Heart left ventricle (tissue), 13 donors: ENCODE measurements around the gene CEP63.
"Not testable (repeated sequence)": the region's sequence is repeated elsewhere in the genome, so short reads cannot be mapped to it uniquely, and the experiment has no call there.

Source experiments
- POLR2A ChIP-seq, 2 donors: fragments of 450-650 bp; IDR thresholded peaks; one replicate each; pipeline ENCODE4 v1.6.1; 2017; ENCODE audit warnings: antibody characterized with exemption in 2 of 2, mild to moderate bottlenecking in 2 of 2, moderate library complexity in 2 of 2
- TF ChIP-seq, protein P1 (sequence below), 12 donors: fragments of 200-600 bp; sonication (generic) in 4 of 12; IDR thresholded peaks; one replicate each; pipeline versions ENCODE4 v1.5.0 to v1.8.0; 2018 to 2022; ENCODE audit warnings: antibody characterized with exemption in 12 of 12, mild to moderate bottlenecking in 5 of 12
- donor health status: ischemic (EF 13 %, LVEDD 7.1; RV severe dilation, severe dysfunction).
- donor health status: DM: no; HTN: yes; CAD: no.
- donor health status: DM: no; HTN: no; CAD: no.
- donor health status: ischemic (EF 25% LVEDD 6.9; RV normal size, moderate dysfunction).
- donor health status: ischemic (EF 25% LVEDD 5.7; RV mildly dilated, moderate dysfunction).
- donor health status: ischemic (EF 35%, LVEDD 5.7; RV mildly dilated, moderate dysfunction).
- donor health status: nonischemic (EF 11% LVEDD 7.7; RV severe dilation, severe dysfunction).
- donor health status: DM: yes; HTN: yes; CAD: no.
- donor health status: PGD.
- donor health status: ischemic (EF 29% LVEDD 5.4; RV normal size, mild dysfunction).
- donor health status: nonischemic (EF 23%, LVEDD 6.1; RV moderate dilation, normal function).

GRCh38 chr3:134544783-134545182, 58.9 kb downstream of the CEP63 start:
- TF ChIP-seq, protein P1, sequence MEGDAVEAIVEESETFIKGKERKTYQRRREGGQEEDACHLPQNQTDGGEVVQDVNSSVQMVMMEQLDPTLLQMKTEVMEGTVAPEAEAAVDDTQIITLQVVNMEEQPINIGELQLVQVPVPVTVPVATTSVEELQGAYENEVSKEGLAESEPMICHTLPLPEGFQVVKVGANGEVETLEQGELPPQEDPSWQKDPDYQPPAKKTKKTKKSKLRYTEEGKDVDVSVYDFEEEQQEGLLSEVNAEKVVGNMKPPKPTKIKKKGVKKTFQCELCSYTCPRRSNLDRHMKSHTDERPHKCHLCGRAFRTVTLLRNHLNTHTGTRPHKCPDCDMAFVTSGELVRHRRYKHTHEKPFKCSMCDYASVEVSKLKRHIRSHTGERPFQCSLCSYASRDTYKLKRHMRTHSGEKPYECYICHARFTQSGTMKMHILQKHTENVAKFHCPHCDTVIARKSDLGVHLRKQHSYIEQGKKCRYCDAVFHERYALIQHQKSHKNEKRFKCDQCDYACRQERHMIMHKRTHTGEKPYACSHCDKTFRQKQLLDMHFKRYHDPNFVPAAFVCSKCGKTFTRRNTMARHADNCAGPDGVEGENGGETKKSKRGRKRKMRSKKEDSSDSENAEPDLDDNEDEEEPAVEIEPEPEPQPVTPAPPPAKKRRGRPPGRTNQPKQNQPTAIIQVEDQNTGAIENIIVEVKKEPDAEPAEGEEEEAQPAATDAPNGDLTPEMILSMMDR (IDR thresholded peaks at IDR 0.05) = not testable (repeated sequence)
- not testable (repeated sequence) for TF ChIP-seq POLR2A (IDR thresholded peaks at IDR 0.05)
